Measurements from ENCODE around the gene RRH.
A peak's percentile ranks its signal among the peaks of the same experiment; 100 is the strongest.

The RRH gene

GRCh38 chr4:109811707-109812106 lies 16.1 kb upstream of the RRH start:
- no peaks in the 10 kb centered on the region for H3K36me3 ChIP-seq
- DNase-seq: no peak
- no peak for TF ChIP-seq CTCF (IDR thresholded peaks at IDR 0.05; ENCODE audit: low read depth, low read length)
- no peaks in the 10 kb centered on the region for H3K4me1 ChIP-seq
- no peak overlapping the region for H3K4me3 ChIP-seq (ENCODE audit: low read depth, low read length)
- H3K27me3 ChIP-seq: no peaks in the 10 kb centered on the region
- no peaks in the 10 kb centered on the region for H3K9me3 ChIP-seq

GRCh38 chr4:109815151-109816081 lies 12.4 kb upstream of the RRH start, which contains the start of gene GAR1:
TSS of gene GAR1 (plus strand) at chr4:109815762. CDS start at chr4:109816165, 403 bp downstream.
- Histone ChIP-seq H3K4me3 (ENCODE audit: low read depth, low read length) (peak within 1 kb of the TSS; percentile 97), H3K36me3 (peaks cover 22% of the 10 kb centered on the region), H3K9me3 (no peaks in the 10 kb centered on the region), H3K4me1 (no peaks in the 10 kb centered on the region), H3K27me3 (no peaks in the 10 kb centered on the region)
- peak; percentile 85 for DNase-seq
- TF ChIP-seq CTCF (IDR thresholded peaks at IDR 0.05; ENCODE audit: low read depth, low read length): no peak

- H3K36me3 ChIP-seq: peaks cover 27% of the 10 kb centered on the region
- DNase-seq: no peak
- H3K4me1 ChIP-seq: no peaks in the 10 kb centered on the region
- no peaks in the 10 kb centered on the region for H3K9me3 ChIP-seq
- peak overlapping the region; percentile 97 for H3K4me3 ChIP-seq (ENCODE audit: low read depth, low read length)
- H3K27me3 ChIP-seq: no peaks in the 10 kb centered on the region
- TF ChIP-seq CTCF (IDR thresholded peaks at IDR 0.05; ENCODE audit: low read depth, low read length): no peak
Observed at GRCh38 chr4:109816082-109816442, 11.7 kb upstream of the RRH start.

GRCh38 chr4:109816894-109817293 lies 10.9 kb upstream of the RRH start:
- H3K27me3 ChIP-seq: no peaks in the 10 kb centered on the region
- no peak for DNase-seq
- H3K36me3 ChIP-seq: peaks cover 34% of the 10 kb centered on the region
- no peaks in the 10 kb centered on the region for H3K4me1 ChIP-seq
- TF ChIP-seq CTCF (IDR thresholded peaks at IDR 0.05; ENCODE audit: low read depth, low read length): no peak
- H3K4me3 ChIP-seq (ENCODE audit: low read depth, low read length): peak overlapping the region; percentile 97
- no peaks in the 10 kb centered on the region for H3K9me3 ChIP-seq

GRCh38 chr4:109818268-109818667 lies 9.5 kb upstream of the RRH start:
- H3K36me3 ChIP-seq: peaks cover 42% of the 10 kb centered on the region
- no peaks in the 10 kb centered on the region for H3K4me1 ChIP-seq
- no peak for DNase-seq
- no peaks in the 10 kb centered on the region for H3K27me3 ChIP-seq
- H3K9me3 ChIP-seq: no peaks in the 10 kb centered on the region
- TF ChIP-seq CTCF (IDR thresholded peaks at IDR 0.05; ENCODE audit: low read depth, low read length): no peak
- H3K4me3 ChIP-seq (ENCODE audit: low read depth, low read length): no peak overlapping the region

- Histone ChIP-seq H3K27me3 (no peaks in the 10 kb centered on the region), H3K36me3 (peaks cover 51% of the 10 kb centered on the region), H3K4me3 (ENCODE audit: low read depth, low read length) (no peak overlapping the region), H3K4me1 (no peaks in the 10 kb centered on the region), H3K9me3 (no peaks in the 10 kb centered on the region)
- TF ChIP-seq CTCF (IDR thresholded peaks at IDR 0.05; ENCODE audit: low read depth, low read length): no peak
- DNase-seq: no peak
Observed at GRCh38 chr4:109820563-109820962, 7.2 kb upstream of the RRH start.

Data from BE2C (cell line).